ENCODE data around the gene HLA-DPB1.
"Not testable (repeated sequence)": the region's sequence is repeated elsewhere in the genome, so short reads cannot be mapped to it uniquely, and the experiment has no call there.

HLA-DPB1 gene

DNA sequence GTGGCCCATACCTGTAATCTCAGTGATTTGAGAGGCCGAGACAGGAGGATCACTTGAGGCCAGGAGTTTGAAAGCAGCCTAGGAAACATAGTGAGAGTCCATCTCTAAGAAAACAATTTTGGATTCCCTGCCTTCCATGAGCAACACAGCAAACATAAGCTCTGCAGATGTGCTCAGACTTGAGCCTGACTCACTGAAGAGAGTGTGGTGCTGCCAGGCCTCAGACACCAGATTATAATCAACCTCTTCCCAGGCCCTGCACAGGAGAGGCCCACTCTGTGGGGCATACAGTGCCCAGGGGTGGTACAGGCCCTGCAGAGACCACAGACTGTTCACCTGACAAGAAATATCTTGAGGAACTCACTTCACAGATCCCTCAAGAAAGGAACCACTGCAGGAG lies 19.9 kb downstream of the HLA-DPB1 start:
- in situ Hi-C loops (cut with HindIII; ENCODE audit: low sequenced_read_pairs), result no loop called here

DNA sequence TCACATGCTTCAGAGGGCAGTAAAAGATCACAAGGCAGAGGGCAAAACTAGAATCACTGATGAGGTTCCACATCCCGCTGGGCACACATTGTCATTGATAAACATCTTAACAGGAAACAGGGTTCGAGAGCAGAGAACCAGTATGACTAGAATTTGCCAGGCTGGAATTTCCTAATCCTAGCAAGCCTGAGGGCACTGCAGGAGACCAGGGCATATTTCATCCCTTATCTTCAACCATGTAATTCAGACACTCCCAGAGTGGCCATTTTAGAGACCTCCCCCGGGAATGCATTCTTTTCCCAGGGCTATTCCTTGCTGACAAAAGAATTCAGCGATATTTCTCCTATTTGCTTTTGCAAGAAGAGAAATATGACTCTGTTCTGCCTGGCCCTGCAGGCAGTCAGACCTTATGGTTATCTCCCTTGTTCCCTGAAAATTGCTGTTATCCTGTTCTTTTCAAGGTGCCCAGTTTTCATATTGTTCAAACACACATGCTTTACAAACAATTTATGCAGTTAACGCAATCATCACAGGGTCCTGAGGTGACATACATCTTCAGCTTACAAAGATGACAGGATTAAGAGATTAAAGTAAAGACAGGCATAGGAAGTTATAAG lies 25.4 kb downstream of the HLA-DPB1 start:
- in situ Hi-C loops (cut with HindIII; ENCODE audit: low sequenced_read_pairs), result not testable (repeated sequence)

DNA sequence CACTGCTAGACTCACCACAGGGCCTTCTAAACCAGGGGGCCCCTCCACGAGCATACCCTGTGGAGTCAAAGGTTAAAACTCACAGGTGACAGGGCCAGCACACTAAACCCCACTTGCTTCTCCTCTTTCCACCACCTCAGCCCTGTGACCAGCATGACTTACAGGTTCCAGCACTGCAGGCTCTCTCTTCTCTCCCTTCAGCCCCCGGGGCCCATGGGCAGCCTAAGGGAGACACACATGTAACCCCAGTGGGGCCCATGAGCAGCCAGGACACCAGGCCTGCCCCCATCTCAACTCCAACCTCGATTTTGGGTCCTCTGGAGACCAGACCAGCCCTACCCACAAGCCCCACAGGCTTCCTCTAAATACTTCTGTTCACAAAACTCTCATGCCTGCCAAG lies 28.0 kb downstream of the HLA-DPB1 start:
- in situ Hi-C loops (cut with HindIII; ENCODE audit: low sequenced_read_pairs), result no loop called here

DNA sequence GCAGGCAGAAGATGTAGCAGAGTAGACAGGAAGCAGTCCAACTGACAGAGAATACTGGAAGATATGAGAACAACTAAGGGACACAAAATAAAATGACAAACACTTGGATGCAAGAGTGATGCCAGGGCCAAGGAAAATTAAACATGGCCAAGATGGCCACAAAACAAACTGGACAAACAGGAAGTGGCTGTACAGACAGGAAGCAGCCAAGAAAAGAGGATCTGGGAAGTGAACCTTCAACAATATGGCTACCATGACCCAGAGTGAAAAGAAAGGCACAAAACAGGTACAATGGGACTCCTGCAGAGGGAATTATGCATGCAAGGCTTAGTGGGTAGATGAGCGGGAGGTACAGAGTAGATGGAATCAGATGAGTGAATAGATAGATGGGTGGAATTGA lies 29.1 kb downstream of the HLA-DPB1 start:
- in situ Hi-C loops (cut with HindIII; ENCODE audit: low sequenced_read_pairs), result no loop called here

DNA sequence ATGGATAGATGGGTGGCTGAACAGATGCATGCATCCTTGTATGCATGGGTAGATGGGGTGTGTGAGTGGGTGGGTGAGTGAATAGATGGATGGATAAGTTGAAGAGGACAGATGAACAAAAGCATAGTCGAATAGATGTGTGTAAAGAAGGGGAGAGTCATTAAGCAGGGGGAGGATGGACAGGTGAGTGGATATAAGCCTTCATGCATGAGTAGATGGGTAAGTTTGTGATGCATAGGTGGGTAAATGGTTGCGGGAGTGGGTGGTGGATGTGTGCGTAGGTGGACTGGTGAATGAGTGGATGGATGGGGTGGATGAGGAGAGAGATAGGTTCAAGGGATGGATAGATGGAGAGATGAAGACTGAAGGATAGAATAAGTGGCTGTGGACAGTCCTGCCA lies 29.6 kb downstream of the HLA-DPB1 start:
- in situ Hi-C loops (cut with HindIII; ENCODE audit: low sequenced_read_pairs), result no loop called here

DNA sequence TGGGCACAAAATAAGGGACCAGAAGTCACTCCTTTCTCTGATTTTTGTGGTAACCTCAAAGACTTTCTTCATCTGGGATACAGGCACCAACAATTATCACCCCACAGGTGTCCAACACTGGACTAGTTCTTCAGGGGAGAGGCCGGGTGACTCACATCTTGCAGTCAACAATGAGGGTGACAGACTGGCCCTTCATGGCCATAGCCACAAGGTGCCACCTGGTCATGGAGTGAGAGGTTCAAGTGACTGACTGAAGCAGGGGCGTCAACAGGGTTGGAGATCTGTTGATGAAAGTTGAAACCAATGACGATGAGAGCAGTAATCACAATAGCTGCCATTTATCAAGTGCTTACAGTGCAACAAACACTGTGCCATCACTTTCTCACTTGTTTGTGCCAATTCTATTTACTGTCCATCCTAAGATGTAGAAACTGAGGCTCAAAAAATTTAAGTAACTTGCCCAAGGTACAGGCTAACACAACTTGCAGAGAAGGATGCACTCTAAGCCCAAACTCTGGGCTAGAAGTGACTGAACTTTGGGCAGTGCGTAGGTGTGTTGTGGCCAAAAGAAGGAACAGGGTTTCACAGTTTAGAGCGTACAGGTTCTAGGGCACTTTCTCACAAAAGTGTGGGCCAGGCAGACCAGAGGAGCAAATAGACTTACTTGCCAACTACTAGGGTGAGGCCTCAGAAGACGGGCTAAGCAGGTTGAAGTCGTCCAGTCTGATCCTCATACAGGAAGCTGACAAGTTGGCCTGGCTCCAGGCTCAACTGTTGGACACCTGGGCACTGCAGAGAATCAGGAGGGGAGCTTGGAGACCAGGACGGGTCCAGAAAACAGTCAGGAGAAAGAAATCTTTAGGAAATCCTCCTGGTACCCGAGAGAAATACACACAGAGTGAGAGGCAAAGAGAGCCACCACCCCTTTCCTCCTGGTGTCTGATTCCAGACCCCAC lies 30.4 kb downstream of the HLA-DPB1 start:
- in situ Hi-C loops (cut with HindIII; ENCODE audit: low sequenced_read_pairs), result no loop called here

DNA sequence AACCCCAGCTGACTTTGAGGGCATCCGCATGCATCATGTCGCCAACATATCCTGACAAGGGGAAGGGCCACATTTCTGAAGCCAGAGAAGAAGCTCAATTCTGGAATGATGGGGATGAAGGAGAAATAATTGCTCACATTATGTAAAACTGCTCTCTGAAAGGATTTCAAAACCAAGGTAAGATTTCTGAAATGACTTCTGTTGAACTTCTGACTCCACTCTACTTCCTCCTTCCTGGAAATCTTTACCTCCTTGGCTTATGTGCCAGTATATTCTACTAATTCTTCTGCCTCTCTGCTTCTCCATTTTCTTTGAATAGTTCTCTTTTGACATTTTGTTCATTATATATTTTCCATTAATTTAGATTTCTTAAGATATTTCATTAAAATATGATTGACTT lies 31.9 kb downstream of the HLA-DPB1 start:
- in situ Hi-C loops (cut with HindIII; ENCODE audit: low sequenced_read_pairs), result no loop called here

DNA sequence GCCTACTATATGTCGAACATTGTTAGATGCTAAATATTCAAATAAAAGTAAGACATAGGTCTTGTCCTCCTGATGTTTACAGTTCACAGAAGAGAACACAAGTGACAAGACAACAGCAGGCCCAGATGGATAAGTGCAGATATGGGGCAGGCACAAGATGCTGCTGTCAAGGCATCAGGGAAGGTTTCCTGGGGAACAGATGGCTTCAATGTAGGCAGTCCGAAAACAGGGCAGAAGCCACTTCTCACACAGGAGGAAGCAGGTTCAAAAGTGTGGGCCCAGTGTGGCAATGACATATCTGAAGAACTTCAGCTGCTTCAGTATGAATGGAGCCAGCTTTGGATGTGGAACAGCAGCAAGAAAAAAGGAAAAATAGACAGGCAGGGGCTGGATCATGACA lies 32.5 kb downstream of the HLA-DPB1 start:
- in situ Hi-C loops (cut with HindIII; ENCODE audit: low sequenced_read_pairs), result no loop called here

DNA sequence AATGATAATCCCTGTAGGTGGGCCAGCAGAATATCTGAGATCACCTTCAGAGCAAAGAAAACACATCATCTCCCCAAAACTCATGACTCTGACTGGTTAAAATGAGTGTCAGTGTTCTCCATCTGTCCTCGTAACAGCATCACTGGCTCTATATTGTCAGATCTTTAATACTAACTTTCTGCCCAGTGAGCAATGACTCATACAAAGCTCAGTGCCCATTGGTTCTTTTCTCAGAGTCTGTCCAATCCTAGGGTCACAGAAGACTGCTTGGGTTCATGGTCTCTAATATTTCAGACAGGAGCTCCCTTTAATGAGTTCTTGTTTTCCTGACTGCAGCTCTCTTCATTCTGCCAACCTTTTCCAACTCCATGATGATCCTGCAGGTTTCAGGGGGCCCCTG lies 36.4 kb downstream of the HLA-DPB1 start:
- in situ Hi-C loops (cut with HindIII; ENCODE audit: low sequenced_read_pairs), result no loop called here

DNA sequence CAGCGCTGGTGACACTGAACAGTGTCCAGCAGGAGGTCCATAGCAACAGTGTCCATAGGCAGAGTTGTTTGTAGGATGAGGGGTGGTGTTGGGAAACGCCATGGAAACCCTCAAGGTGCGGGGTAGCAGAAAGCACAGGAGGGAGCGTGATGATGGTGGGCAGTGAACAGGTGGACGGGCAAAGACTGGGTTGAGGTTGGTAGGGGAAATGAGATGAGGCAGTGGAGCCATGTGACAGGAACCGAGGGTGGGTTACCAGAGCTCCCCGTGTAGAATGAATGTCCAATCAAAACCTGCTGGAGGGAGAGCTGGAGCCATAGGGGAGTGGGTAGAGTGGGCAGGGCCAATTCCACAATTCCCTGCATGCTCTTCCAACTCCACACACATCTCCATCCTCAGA lies 38.0 kb downstream of the HLA-DPB1 start:
- in situ Hi-C loops (cut with HindIII; ENCODE audit: low sequenced_read_pairs), result no loop called here

DNA sequence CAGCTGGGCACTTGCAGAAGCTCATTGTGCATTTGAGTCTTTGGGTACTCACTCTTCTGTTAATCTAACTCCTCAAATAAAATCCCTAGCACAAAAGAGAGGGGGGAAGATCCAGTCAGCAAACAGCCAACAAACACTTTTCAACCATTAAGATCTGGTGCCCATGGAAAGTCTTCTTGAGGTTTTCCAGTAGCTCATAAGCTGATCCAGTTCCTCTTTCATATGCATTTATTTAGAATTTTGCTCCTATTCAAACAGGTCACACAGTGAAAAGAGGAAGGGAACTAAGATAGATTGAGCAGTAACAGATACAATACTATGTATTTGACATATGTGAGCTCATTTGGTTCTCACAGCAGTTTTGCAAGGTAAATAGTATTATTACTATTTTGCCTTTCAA lies 38.6 kb downstream of the HLA-DPB1 start:
- in situ Hi-C loops (cut with HindIII; ENCODE audit: low sequenced_read_pairs), result no loop called here

DNA sequence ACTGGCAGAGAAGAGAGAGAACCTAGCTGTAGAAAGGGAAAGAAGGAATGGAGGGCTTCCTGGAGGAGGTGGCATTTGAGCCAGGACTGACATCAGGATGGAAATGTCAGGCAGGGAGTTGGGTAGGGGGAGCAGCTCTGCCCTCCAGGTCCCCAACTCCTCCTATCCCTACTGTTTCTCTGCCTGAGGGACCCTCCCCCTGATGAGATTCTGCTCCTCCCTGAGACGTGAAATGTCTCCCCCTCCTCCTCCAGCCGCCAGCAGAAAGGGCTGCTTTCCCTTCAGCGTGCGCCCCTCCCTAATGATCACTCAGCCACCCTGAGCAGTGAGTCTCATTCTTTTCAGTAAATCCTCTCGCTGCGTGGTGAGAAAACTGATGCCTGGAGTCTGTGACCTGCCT lies 40.6 kb downstream of the HLA-DPB1 start:
- in situ Hi-C loops (cut with HindIII; ENCODE audit: low sequenced_read_pairs), result no loop called here

DNA sequence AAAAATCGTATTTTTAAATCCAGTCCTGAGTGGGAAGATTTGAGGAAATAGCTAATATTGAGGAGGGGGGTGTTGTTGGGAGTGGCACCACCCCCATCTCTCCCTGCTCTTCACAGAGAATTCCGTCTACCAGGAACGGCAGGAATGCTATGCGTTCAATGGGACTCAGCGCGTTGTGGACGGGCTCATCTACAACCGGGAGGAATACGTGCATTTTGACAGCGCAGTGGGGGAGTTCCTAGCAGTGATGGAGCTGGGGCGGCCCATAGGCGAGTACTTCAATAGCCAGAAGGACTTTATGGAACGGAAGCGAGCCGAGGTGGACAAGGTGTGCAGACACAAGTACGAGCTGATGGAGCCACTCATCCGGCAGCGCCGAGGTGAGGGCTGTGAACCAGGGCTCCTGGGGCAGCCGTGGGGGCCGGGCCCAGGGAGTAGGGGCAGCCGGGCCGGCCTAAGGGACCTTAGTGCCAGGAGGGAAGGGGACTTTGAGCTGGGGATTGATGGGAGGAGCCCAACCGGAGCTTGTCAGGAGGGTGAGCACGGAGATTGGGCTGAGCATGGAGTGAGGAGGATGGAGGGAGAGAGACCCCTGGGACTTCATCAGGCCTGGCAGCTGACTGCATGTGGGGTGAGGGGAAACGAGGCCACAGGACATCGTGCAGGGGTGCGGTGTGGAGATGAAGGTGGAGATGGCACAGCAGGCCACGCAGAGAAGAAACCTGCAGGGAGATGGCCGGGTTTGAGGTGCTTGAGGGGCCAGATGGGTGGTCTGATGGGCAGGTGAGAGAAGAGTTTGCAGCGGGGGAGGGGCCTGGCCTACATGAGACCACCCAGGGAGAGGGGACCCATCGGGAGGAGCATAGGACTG lies 41.3 kb downstream of the HLA-DPB1 start:
- in situ Hi-C loops (cut with HindIII; ENCODE audit: low sequenced_read_pairs), result no loop called here

DNA sequence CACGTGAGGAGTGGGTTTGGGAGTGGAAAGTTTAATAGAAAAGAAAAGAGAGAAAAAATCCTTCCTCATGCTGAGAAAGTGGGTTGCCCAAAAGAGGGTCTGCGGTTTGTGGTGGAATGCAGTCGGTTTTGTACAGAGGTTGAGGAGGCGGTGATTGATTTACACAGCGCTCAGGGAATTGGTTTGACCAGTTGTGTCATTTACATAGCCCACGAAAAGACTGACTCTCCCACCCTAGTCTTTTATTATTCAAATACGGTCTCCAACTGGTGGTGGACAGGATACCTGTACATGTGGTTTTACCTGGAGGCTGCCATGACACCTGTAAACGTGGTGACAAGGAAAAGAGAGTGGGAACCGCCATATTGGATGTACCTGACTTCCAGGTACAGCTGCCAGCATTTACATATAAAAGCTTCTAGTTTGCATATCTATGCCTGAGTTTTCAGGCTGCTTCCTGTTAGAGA lies 42.1 kb downstream of the HLA-DPB1 start:
- in situ Hi-C loops (cut with HindIII; ENCODE audit: low sequenced_read_pairs), result no loop called here

DNA sequence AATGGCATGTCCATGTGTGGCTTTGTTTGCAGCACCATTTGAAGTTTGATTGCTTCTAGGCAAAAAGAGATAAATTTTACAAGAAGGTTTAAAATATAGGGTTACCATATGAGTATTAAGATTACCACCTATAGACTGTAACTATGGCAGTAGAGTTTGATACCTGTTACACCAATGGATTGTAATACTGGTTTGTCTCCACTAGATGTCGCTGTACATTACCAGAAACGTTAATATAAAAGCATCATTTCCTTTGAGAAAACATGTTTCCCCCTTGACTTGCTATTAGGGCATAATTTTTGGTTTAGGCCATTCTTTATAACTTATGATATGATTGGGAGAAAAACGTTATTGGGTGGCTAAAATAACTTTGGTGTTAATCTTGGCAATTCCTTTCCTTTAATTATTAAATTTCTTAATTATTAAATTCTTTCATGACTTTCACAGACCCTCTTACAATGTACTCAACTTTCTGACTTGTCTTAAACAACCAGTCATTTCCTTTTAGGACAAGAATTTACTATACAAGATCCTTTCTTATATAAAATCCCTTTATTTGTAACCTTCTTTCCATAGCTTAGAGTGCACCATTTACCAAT lies 42.8 kb downstream of the HLA-DPB1 start:
- in situ Hi-C loops (cut with HindIII; ENCODE audit: low sequenced_read_pairs), result no loop called here

DNA sequence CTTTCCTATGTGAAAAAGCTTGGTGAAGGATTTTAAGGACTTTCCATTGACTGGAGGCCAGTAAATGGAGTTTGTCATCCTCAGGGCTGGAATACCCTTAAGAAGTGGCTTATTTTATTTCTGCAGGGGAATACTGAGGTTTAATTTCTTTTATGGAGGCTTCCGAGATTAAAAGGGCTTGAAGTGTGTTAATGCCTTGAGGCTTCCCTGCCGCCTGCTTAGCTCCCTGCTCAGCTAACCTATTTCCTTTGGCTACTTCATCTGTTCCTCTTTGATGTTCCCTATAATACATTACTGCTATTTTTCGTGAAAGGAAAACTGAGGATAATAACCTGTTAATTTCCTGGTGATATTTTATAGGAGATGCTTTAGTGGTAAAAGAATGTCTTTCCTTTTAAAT lies 44.2 kb downstream of the HLA-DPB1 start:
- in situ Hi-C loops (cut with HindIII; ENCODE audit: low sequenced_read_pairs), result no loop called here

DNA sequence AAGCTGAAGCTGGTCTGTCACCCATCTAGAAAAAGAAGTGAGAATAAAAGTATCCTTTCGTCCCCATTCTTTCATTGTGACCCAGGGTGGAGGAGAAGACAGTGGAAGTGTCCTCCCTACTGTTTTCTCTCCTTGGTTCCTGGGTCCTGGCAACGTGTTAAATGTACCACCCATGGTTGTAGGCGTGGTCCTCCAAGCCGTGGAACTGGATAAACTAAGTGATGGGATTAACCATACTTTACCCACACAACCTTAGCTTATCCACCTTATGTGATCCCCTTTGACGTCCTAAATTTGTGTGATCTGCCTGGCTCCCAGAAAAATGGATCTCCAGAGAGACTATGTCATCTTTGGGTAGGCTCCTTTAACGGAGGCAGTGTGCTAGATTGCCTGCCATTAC lies 47.4 kb downstream of the HLA-DPB1 start:
- in situ Hi-C loops (cut with HindIII; ENCODE audit: low sequenced_read_pairs), result no loop called here

DNA sequence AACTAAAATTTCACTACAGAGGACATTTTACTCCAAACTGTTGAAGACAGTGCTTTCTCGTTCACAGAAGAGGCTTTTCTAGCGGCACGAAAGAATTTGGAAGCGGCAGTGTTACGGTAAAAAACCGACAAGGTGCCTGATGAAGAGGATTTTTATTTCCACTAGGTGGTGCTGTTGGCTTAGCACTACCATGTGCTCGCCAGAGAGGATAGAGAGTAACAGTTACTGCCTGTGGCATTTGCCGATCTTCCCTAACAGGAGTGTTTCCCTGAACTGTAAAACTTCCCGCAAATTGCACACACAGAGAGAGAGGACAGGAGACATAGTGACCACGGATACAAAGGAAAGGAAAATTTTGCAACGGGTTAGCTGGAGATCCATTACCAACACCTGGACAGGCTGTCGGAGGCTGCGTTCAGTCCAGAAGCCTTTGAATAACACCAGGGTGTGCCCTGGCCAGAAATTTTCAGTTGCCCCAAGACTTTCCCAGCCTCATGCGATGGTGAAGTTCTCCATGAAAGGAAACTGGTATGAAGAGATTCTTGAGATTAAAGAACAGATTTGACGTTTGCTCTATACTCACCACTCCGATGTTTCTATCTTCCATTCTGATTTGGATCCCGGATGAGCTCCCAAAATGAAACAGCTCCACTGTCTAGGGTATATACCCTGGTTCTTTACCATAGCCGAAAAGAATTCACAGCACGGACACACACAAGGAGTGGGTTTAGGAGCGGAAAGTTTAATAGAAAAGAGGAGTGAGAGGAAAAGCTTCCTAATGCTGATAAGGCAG lies 48.1 kb downstream of the HLA-DPB1 start:
- in situ Hi-C loops (cut with HindIII; ENCODE audit: low sequenced_read_pairs), result no loop called here

DNA sequence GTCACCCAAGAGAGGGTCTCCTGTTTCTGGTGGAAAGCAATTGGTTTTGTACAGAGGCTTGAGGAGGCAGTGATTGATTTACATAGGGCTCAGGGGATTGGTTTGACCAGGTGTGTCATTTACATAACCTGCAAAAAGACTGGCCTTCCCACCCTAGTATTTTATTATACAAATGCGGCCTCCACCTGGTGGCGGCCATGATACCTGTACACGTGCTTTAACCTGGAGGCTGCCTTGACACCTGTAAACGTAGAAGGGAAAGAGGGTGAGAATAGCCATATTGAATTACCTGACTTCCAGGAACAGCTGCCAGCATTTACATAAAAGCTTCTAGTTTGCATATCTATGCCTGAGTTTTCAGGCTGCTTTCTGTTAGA lies 48.7 kb downstream of the HLA-DPB1 start:
- in situ Hi-C loops (cut with HindIII; ENCODE audit: low sequenced_read_pairs), result no loop called here

DNA sequence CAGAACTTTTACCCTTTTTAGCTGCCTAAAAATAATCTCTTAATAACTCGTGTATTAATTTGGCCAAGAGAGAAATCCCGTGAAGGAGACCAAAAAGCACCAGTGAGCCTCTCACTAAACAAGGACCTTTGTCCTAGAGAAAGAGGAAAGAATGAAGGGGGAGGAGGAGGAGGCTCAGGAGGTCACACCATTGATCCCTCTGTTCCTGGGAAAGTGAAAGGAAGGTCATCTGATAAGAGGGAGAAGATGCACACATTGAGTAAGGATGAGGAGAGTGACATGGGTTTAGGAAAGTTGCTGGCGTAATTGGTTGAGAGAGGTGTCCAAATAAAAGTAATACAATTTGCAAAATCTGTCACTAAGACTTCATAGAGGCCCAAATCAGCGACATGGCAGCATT lies 49.2 kb downstream of the HLA-DPB1 start:
- in situ Hi-C loops (cut with HindIII; ENCODE audit: low sequenced_read_pairs), result loop anchor here (25.0 kb wide), 1 partner anchor 137 kb away; the partner anchor contains the start of genes RPS18 and VPS52
